Ovary (tissue), 3 donors: Measurements from ENCODE around the gene MCRIP1.

Source experiments
- CTCF ChIP-seq, 3 donors: fragments of 450-650 bp in 2 of 3; fragments of 200-600 bp in 1 of 3; IDR thresholded peaks; one replicate each; pipeline versions ENCODE4 v1.5.1 to v1.8.0; 2016 to 2022; ENCODE audit warnings: antibody characterized with exemption in 3 of 3, mild to moderate bottlenecking in 1 of 3
- POLR2A ChIP-seq: fragments of 450-650 bp; IDR thresholded peaks from one replicate; pipeline ENCODE4 v1.6.1; 2017; ENCODE audit warnings: antibody characterized with exemption, mild to moderate bottlenecking, moderate library complexity
- donor health status: DM: no; HTN: no; CAD: no.

DNA sequence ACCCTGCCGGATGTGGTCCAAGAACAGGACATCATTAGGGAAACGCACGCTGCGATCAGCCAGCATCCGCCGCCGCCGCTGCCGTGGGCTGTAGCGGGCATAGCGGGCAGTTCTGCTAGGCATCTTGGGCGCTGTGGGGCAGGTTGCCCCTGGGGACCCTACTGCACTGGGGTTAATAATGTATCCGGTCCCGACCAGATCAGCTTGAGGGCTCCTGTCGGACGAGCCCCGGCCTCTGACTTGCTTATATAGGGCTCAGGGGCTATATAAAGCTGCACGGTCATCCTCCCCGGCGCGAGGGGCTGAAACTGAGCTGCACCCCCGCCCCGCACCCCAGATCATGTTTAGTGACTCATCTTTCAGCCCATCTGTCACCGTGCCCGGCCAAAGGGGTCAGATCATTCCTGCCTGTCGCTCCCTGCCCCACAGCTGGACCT is 1.8 kb upstream of the MCRIP1 start, which contains the start of gene PPP1R27:
- TF ChIP-seq CTCF (IDR thresholded peaks at IDR 0.05) (no peak), POLR2A (no peak)
